ENCODE results near the gene USP21. TPM values are rescaled to one million over a fixed set of nuclear protein-coding genes. Genes with fewer than 3 reads are reported as not detected.
A peak's percentile ranks its signal among the peaks of the same experiment; 100 is the strongest.

USP21 gene
- total and polyA plus RNA-seq, 2 of the 8 experiments (the other 6 are each of a cell fraction or from before 2014, with no cell fraction given), result 23.9 to 36.3 TPM

GRCh38 chr1:161131523-161132409, 27.5 kb upstream of the USP21 start (continued):
- TF ChIP-seq YY1 (IDR thresholded peaks at IDR 0.05; ENCODE audit: low read depth, low read length) (no peak), POLR2A (IDR thresholded peaks at IDR 0.05; ENCODE audit: control extremely low read depth in 1 of 2, low read depth in 2 of 2, low read length in 2 of 2) (no peak), RNF2 (IDR thresholded peaks at IDR 0.05; ENCODE audit: borderline replicate concordance, low read depth, low read length, missing control alignments, poor library complexity, severe bottlenecking) (no peak), SRF (IDR thresholded peaks at IDR 0.05; ENCODE audit: low read depth, low read length) (no peak), SP4 (IDR thresholded peaks at IDR 0.05; ENCODE audit: low read length) (no peak), KDM4A (IDR thresholded peaks at IDR 0.05; ENCODE audit: low read depth, low read length, severe bottlenecking) (no peak), E2F6 (IDR thresholded peaks at IDR 0.05) (peak; percentile 79), BCL11A (IDR thresholded peaks at IDR 0.05; ENCODE audit: low read depth in 2 of 2, low read length in 2 of 2) (no peak), NANOG (IDR thresholded peaks at IDR 0.05; ENCODE audit: insufficient read depth, low read depth, low read length, poor library complexity, severe bottlenecking) (no peak), HDAC2 (IDR thresholded peaks at IDR 0.05; ENCODE audit: borderline replicate concordance in 1 of 2, low read depth in 2 of 2, low read length in 2 of 2) (peak in 1 of 2 experiments; percentile 88; a peak in 1 of 4 replicates), SIN3A (conservative IDR thresholded peaks at IDR 0.05 in 1 of 2, IDR thresholded peaks at IDR 0.05 in 1 of 2; ENCODE audit: low read depth in 1 of 2, low read length in 2 of 2) (no peak), SP2 (IDR thresholded peaks at IDR 0.05; ENCODE audit: low read length) (no peak)
